GM18870 (cell line): Measurements from ENCODE around the gene HAT1.

Experiments
- ATAC-seq: cut with Tn5 transposase; IDR thresholded peaks from one replicate; pipeline ENCODE4 v1.9.1; 2021; ENCODE audit warnings: moderate library complexity; ENCODE audit not compliant: unreplicated experiment

The HAT1 gene

GRCh38 chr2:171913517-171913916, 8.7 kb upstream of the HAT1 start:
- ATAC-seq = no peak

DNA sequence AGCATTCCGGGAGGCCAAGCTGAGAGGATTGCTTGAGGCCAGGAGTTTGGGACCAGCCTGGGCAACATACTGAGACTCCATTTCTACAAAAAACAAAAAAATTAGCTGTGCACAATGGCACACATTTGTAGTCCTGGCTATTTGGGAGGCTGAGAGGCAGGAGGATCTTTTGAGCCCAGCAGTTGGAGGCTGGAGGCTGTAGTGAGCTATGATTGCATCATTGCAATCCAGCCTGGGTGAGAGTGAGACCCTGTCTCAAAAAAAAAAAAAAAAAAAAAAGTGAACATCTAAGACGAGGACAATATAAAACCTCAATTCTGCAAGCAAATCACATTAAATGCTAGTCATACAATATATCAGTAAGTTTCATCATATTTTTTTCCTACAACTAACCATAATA, 2.8 kb upstream of the HAT1 start:
- ATAC-seq = no peak

- ATAC-seq = no peak
These were observed 361 bp upstream of the HAT1 start for GRCh38 chr2:171921970-171922229.

GRCh38 chr2:171923206-171923605, 945 bp downstream of the HAT1 start:
- ATAC-seq = no peak

DNA sequence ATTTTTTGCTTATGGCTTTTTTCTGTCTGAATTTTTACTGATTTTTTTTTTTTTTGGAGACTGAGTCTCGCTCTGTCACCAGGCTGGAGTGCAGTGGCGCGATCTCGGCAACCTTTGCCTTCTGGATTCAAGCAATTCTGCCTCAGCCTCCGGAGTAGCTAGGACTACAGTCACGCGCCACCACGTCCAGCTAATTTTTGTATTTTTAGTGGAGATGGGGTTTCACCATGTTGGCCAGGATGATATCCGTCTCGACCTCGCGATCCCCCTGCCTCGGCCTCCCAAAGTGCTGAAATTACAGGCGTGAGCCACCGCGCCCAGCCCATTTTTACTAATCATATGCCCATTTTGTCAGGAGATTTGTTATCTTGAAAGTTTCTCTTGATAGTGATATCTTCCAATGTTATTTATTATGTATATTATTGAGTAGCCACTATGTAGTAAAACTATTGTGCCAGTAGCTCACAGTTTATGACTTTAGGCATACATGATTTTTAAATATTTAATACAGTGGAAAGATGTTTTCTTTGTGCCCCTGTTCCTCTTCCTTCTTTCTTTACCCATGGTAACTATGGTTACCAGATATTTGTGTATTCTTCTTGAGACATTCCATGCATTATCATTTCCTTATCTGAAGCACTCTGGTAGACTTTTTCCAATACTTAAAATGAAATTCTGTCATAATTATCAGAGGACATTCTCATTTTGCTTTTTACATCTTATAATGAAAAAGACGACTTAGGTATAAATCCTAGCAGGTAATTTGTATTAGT, 2.1 kb downstream of the HAT1 start:
- ATAC-seq = no peak

DNA sequence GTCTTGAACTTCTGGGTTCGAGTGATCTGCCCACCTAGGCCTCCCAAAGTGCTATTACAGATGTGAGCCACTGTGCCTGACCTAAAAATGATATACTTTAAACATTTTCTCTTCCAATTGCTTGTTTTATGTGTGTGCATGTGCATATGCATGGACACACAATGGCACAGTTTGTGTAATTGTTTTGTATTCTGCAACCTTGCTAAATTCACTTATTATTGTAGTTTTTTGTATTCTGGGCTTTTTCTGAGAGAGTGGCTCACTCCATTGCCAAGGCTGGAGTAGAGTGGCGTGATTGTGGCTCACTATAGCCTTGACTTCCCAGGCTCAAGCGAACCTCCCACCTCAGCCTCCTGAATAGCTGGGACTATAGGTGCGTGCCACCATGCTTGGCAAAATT, 8.1 kb downstream of the HAT1 start:
- ATAC-seq = no peak

GRCh38 chr2:171939058-171939742, 16.9 kb downstream of the HAT1 start:
- no peak for ATAC-seq

GRCh38 chr2:171939743-171940071, 17.4 kb downstream of the HAT1 start:
- no peak for ATAC-seq

GRCh38 chr2:171941316-171941699, 19.0 kb downstream of the HAT1 start:
- no peak for ATAC-seq

- ATAC-seq = no peak
These were observed 21.6 kb downstream of the HAT1 start for GRCh38 chr2:171943869-171944268.

DNA sequence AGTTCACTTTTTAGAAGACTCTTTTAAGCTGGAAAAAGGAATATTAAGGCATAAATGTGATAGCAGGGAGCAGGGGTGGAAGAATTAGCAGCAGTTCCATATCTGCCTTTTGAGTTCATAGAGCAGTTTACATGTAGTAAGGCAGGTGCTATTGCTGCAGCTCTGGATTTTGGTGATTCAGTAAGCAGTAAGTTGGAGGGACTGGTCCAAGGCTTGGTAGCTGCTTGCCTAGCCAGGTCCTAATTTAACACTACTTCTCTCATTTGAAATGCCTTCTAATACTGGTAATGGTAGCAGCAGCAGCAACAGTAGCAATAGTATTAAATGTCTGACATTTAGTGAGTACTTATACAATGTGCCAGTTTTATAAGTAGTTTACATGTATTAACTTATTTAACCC, 30.0 kb downstream of the HAT1 start:
- ATAC-seq = no peak

DNA sequence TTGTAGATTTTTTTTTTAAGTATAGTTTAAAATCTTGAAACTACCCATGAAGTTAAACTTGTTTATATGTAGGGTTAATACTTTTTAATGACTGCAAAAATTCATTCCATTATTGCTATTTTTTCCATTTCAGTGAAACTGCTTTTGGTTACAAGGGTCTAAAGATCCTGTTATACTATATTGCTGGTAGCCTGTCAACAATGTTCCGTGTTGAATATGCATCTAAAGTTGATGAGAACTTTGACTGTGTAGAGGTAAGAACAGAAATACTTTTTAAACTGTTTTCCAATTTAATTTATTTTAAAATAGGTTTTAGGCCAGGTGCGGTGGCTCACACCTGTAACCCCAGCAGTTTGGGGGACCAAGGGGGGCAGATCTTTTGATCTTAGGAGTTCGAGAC, 30.5 kb downstream of the HAT1 start:
- no peak for ATAC-seq

- no peak for ATAC-seq
These were observed 34.0 kb downstream of the HAT1 start for GRCh38 chr2:171956135-171956825.

DNA sequence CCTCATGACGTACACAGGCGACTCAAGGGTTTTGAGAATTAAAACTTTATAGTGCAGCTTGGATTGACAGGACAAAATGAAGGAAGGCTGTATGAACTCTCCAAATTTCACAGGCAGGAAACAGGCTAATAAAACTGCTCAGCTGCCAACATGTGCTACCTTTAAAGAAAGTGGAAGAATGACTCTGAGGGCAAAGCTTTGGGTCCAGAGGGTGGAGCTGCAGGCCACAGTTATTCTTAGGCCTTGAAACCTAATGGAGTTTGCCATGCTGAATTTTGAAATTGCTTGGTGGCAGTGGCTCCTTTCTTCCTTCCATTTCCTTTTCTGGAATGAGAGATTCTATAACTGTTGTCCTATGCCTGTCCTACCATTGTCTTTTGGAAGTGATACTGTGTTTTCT, 34.8 kb downstream of the HAT1 start:
- no peak for ATAC-seq

GRCh38 chr2:171958475-171958874, 36.2 kb downstream of the HAT1 start:
- ATAC-seq = no peak

- no peak for ATAC-seq
These were observed 37.7 kb downstream of the HAT1 start for GRCh38 chr2:171959998-171960397.

DNA sequence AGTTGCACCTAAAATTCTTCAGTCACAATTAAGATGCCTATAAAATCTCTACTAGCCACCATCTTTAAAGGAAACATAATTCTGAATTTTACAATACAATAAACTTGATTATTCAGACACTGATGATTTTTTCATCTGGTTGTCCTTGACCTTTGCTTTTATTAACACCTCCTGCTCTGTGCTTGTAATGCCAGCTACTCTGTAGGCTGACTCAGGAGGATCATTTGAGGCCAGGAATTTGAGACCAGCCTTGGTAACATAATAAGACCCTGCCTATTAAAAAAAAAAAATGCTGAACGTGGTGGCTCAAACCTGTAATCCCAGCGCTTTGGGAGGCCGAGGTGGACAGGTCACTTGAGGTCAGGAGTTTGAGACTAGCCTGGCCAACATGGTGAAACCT, 38.3 kb downstream of the HAT1 start:
- no peak for ATAC-seq

DNA sequence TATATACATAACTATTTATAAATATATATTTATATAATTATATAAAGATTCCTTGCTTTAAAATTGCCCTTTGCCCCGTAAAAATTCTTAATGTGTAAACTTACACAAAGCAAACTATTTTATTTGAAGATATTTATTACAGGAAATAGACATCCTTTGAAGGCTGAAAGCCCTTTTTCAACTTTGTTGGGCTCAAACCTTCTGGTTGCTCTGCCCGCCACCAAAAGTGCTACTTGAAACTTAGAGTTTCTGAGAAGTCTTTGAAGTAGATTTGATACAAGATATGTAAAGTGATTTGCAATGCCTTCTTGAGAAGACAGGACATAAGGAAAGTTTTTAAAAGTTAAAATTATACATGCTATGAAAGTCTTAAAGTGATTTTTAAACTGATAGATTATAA, 40.9 kb downstream of the HAT1 start:
- no peak for ATAC-seq

DNA sequence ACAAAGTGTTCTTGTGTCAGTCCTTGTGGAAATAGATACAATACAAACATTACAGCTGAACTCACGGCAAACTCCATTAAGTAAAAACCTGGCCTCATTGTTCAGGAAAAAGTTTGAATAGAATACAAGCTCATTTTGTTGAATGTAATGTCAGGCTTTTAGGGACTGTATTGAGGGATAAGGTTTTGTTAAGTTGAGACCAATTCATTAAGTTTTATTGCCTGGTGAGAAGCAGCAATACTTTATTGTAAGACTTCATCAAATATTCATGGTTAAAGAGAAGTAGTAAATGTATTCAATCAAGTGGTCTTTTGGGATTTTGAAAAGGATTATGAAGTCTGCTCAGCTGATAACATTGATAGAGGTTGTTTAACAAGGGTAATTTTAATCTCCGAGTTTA, 42.0 kb downstream of the HAT1 start:
- no peak for ATAC-seq

GRCh38 chr2:171965238-171965637, 43.0 kb downstream of the HAT1 start:
- ATAC-seq = no peak

- ATAC-seq = no peak
These were observed 43.4 kb downstream of the HAT1 start for GRCh38 chr2:171965661-171966060.

DNA sequence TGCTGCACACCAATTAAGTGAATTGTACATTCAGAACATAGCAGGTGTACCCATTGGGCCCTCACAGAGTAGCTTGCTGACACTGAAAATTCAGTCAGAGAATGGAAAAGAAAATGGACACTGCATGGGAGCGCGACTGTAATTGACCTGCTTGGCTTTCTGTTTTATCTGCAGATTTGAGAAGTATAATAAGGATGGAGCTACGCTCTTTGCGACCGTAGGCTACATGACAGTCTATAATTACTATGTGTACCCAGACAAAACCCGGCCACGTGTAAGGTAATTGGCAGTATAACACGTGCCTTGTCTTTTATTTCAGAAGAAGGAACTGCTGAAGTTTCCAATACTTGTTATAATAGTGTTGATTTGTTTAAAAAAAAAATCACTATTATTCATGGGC, 44.0 kb downstream of the HAT1 start:
- no peak for ATAC-seq

DNA sequence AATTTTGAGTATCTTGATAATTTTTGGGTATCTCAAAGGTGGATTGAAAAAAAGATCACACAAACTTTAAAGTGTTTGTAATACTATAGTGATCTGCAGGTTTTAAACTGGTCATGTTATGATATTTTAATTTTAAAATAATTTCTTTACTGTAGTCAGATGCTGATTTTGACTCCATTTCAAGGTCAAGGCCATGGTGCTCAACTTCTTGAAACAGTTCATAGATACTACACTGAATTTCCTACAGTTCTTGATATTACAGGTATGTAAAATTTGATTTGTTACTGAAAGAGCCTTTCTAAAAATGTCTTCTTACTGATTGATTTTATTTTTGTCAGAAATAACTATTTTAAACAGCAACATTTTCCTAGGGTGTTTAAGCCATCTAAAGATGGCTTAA, 44.4 kb downstream of the HAT1 start:
- no peak for ATAC-seq
